Heart left ventricle (tissue), 13 donors: ENCODE data around the gene KCNA1.

Source experiments
- CTCF ChIP-seq, 12 donors: fragments of 200-600 bp; sonication (generic) in 4 of 12; IDR thresholded peaks; one replicate each; pipeline versions ENCODE4 v1.5.0 to v1.8.0; 2018 to 2022; ENCODE audit warnings: antibody characterized with exemption in 12 of 12, mild to moderate bottlenecking in 5 of 12
- POLR2A ChIP-seq, 2 donors: fragments of 450-650 bp; IDR thresholded peaks; one replicate each; pipeline ENCODE4 v1.6.1; 2017; ENCODE audit warnings: antibody characterized with exemption in 2 of 2, mild to moderate bottlenecking in 2 of 2, moderate library complexity in 2 of 2
- donor health status: ischemic (EF 13 %, LVEDD 7.1; RV severe dilation, severe dysfunction).
- donor health status: DM: no; HTN: yes; CAD: no.
- donor health status: DM: no; HTN: no; CAD: no.
- donor health status: ischemic (EF 25% LVEDD 6.9; RV normal size, moderate dysfunction).
- donor health status: ischemic (EF 25% LVEDD 5.7; RV mildly dilated, moderate dysfunction).
- donor health status: ischemic (EF 35%, LVEDD 5.7; RV mildly dilated, moderate dysfunction).
- donor health status: nonischemic (EF 11% LVEDD 7.7; RV severe dilation, severe dysfunction).
- donor health status: DM: yes; HTN: yes; CAD: no.
- donor health status: PGD.
- donor health status: ischemic (EF 29% LVEDD 5.4; RV normal size, mild dysfunction).
- donor health status: nonischemic (EF 23%, LVEDD 6.1; RV moderate dilation, normal function).

GRCh38 chr12:4860741-4861140 lies 49.0 kb upstream of the KCNA1 start:
- TF ChIP-seq CTCF (IDR thresholded peaks at IDR 0.05): no peak
- TF ChIP-seq POLR2A (IDR thresholded peaks at IDR 0.05): no peak
